PC-3 (cell line): ENCODE data around the gene UTF1. TPM values are rescaled to one million over a fixed set of nuclear protein-coding genes. Genes with fewer than 3 reads are reported as not detected.

Experiments used
- ATAC-seq: fragments of 200-7000 bp; cut with Tn5 transposase; 2 replicates; pipeline ENCODE4 v1.9.1; 2020; ENCODE audit warnings: mild to moderate bottlenecking, moderate library complexity
- BruUV-seq: library from RNA; stranded (reverse); fragments of 400-500 nt; replicated peaks from 2 replicates; lab custom pipeline; 2021; lab: Mats Ljungman, UMichigan
- CTCF ChIA-PET: fragments of 300-600 bp; sonication (Branson Sonifier 250); formaldehyde crosslinking; loops from one replicate; lab custom pipeline; 2022; ENCODE audit warnings: antibody characterized with exemption; lab: Charles Lee
- POLR2A ChIA-PET: fragments of 300-600 bp; sonication (Branson Sonifier 250); formaldehyde crosslinking; loops from one replicate; lab custom pipeline; 2022; ENCODE audit warnings: antibody characterized with exemption; ENCODE audit not compliant: unreplicated experiment; lab: Charles Lee
- DNase-seq: peaks from one replicate; pipeline ENCODE4 v3.0.0-alpha.2; 2015
- H2AFZ ChIP-seq: fragments of 300-600 bp; sonication (generic); 2 replicates; pipeline ENCODE4 v1.6.0; 2016; ENCODE audit warnings: antibody characterized with exemption, low read length
- H3F3A ChIP-seq: fragments of 300-600 bp; sonication (generic); one replicate; pipeline ENCODE4 v1.6.0; 2017; ENCODE audit warnings: antibody characterized with exemption, low read length, control low read depth, mild to moderate bottlenecking; ENCODE audit not compliant: unreplicated experiment
- H3K27ac ChIP-seq: fragments of 300-600 bp; sonication (generic); 2 replicates; pipeline ENCODE4 v1.5.1; 2016; ENCODE audit warnings: mild to moderate bottlenecking, low read length
- H3K27me3 ChIP-seq: fragments of 300-600 bp; sonication (generic); 2 replicates; pipeline ENCODE4 v1.6.1; 2016; ENCODE audit warnings: low read length, mixed read lengths
- H3K36me3 ChIP-seq: fragments of 300-600 bp; sonication (generic); 2 replicates; pipeline ENCODE4 v1.6.1; 2016; ENCODE audit warnings: low read depth, mixed run types, low read length, mixed read lengths
- H3K4me1 ChIP-seq: fragments of 300-600 bp; sonication (generic); 2 replicates; pipeline ENCODE4 v1.5.1; 2016; ENCODE audit warnings: low read length; ENCODE audit not compliant: insufficient read depth
- H3K4me2 ChIP-seq: fragments of 300-600 bp; sonication (generic); 2 replicates; pipeline ENCODE4 v1.6.0; 2016; ENCODE audit warnings: low read length
- H3K4me3 ChIP-seq: fragments of 300-600 bp; sonication (generic); 2 replicates; pipeline ENCODE4 v1.5.1; 2016; ENCODE audit warnings: mild to moderate bottlenecking, low read length, mixed read lengths
- H3K79me2 ChIP-seq: fragments of 300-600 bp; sonication (generic); 2 replicates; pipeline ENCODE4 v1.6.1; 2017; ENCODE audit warnings: low read length, mixed read lengths
- H3K9ac ChIP-seq: fragments of 300-600 bp; sonication (generic); 2 replicates; pipeline ENCODE4 v1.6.0; 2016; ENCODE audit warnings: mild to moderate bottlenecking, low read length
- H3K9me2 ChIP-seq: fragments of 300-600 bp; sonication (generic); replicated peaks from 2 replicates; pipeline ENCODE4 v1.6.1; 2016; ENCODE audit warnings: mixed run types, low read length, mixed read lengths
- H3K9me3 ChIP-seq: fragments of 300-600 bp; sonication (generic); 2 replicates; pipeline ENCODE4 v1.6.1; 2016; ENCODE audit warnings: low read length, mixed read lengths
- H4K20me1 ChIP-seq: fragments of 300-600 bp; sonication (generic); 2 replicates; pipeline ENCODE4 v1.6.1; 2016; ENCODE audit warnings: low read length, mixed read lengths
- EZH2 ChIP-seq: fragments of 300-600 bp; sonication (generic); IDR thresholded peaks from one replicate; pipeline ENCODE4 v1.6.1; 2017; ENCODE audit warnings: antibody characterized with exemption, mild to moderate bottlenecking, low read length; ENCODE audit not compliant: unreplicated experiment
- EZH2phosphoT487 ChIP-seq: fragments of 300-600 bp; sonication (generic); IDR thresholded peaks from 2 replicates; pipeline ENCODE4 v1.6.1; 2018; ENCODE audit warnings: mild to moderate bottlenecking, antibody characterized with exemption, low read length, borderline replicate concordance
- intact Hi-C: fragments of 100-400 bp; cut with micrococcal nuclease; formaldehyde crosslinking; loops from 2 replicates; pipeline ENCODE4 v1.9.0; 2023
- total RNA-seq: library from RNA; depleted of rRNA; stranded (reverse); fragments of >200 nt; gene quantifications from 2 replicates; pipeline ENCODE4 v1.2.3, GENCODE V29; 2014
- TF ChIP-seq, protein P1 (sequence below): fragments of 300-600 bp; sonication (generic); conservative IDR thresholded peaks from 2 replicates; pipeline ENCODE4 v1.5.1; 2017; ENCODE audit warnings: antibody characterized with exemption, low read depth, mild to moderate bottlenecking, low read length

UTF1 gene
- total RNA-seq, 1 experiment from 2014 or later = not detected

DNA sequence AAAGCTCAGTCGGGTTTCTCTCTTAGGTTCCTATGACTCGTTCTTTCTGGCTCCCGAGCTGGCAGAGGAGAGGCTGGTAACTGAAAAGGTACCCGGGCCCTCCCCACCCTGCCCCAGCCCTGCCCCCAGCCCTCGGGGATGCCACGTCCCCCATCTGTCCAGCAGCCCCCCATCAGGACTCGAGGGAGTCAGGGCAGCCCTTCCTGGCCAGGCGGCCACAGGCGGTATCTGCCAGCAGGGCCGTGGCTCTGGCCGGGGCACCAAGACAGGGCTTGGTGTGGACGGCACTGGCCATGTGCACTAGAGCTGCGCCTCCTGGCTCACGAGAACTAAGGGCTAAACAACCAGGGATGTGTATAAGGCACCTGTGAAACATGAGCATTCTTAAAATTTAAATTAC is 40.3 kb upstream of the UTF1 start:
- POLR2A ChIA-PET = no interaction called here
- intact Hi-C loops = no loop called here

DNA sequence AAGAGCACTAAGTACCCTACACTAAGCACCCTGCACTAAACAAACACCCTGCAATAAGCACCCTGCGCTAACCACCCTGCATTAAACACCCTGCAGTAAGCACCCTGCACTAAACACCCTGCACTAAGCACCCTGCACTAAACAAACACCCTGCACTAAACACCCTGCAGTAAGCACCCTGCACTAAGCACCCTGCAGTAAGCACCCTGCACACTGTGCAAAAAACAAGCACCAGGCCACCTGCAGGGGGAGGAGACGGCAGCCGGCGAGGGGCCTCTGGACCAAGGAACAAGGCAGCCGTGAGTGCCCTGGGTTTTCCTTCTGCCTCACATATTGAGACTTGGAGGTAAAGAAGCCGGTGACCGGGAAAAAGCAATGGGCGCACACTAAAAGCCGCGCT is 39.8 kb upstream of the UTF1 start:
- no peak overlapping the region for H3K4me2 ChIP-seq
- H3K9me3 ChIP-seq = no peaks in the 10 kb centered on the region
- H4K20me1 ChIP-seq = no peaks in the 10 kb centered on the region
- DNase-seq (no peak), ATAC-seq (no peak)
- TF ChIP-seq EZH2phosphoT487 = no peak
- no peak for TF ChIP-seq EZH2
- ChIA-PET POLR2A (no interaction called here), CTCF (no interaction called here)
- H3K9ac ChIP-seq = no peak overlapping the region
- H3K27me3 ChIP-seq = peaks cover 67% of the 10 kb centered on the region
- no TSS peak for BruUV-seq
- H3K4me1 ChIP-seq = no peaks in the 10 kb centered on the region
- H3K36me3 ChIP-seq = no peaks in the 10 kb centered on the region
- intact Hi-C loops = no loop called here
- H2AFZ ChIP-seq = no peak overlapping the region
- no peaks in the 10 kb centered on the region for H3K79me2 ChIP-seq
- no peak overlapping the region for H3K27ac ChIP-seq
- H3K4me3 ChIP-seq = no peak overlapping the region
- H3F3A ChIP-seq = no peaks in the 10 kb centered on the region
- no peaks in the 10 kb centered on the region for H3K9me2 ChIP-seq

More for the DNA sequence above, 40.3 kb upstream of the UTF1 start:
- H3K4me1 ChIP-seq = no peaks in the 10 kb centered on the region
- BruUV-seq = no TSS peak
- no peaks in the 10 kb centered on the region for H3K9me3 ChIP-seq
- H3K27me3 ChIP-seq = peaks cover 70% of the 10 kb centered on the region
- no peak for ATAC-seq
- no peak overlapping the region for H3K9ac ChIP-seq
- H3K4me2 ChIP-seq = no peak overlapping the region
- no peak overlapping the region for H2AFZ ChIP-seq
- CTCF ChIA-PET = no interaction called here
- no peaks in the 10 kb centered on the region for H3K79me2 ChIP-seq
- no peak for DNase-seq
- no peaks in the 10 kb centered on the region for H3F3A ChIP-seq
- H3K4me3 ChIP-seq = no peak overlapping the region
- TF ChIP-seq, protein P1, sequence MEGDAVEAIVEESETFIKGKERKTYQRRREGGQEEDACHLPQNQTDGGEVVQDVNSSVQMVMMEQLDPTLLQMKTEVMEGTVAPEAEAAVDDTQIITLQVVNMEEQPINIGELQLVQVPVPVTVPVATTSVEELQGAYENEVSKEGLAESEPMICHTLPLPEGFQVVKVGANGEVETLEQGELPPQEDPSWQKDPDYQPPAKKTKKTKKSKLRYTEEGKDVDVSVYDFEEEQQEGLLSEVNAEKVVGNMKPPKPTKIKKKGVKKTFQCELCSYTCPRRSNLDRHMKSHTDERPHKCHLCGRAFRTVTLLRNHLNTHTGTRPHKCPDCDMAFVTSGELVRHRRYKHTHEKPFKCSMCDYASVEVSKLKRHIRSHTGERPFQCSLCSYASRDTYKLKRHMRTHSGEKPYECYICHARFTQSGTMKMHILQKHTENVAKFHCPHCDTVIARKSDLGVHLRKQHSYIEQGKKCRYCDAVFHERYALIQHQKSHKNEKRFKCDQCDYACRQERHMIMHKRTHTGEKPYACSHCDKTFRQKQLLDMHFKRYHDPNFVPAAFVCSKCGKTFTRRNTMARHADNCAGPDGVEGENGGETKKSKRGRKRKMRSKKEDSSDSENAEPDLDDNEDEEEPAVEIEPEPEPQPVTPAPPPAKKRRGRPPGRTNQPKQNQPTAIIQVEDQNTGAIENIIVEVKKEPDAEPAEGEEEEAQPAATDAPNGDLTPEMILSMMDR = no peak
- TF ChIP-seq EZH2 (no peak), EZH2phosphoT487 (no peak)
- H4K20me1 ChIP-seq = no peaks in the 10 kb centered on the region
- no peak overlapping the region for H3K27ac ChIP-seq
- H3K9me2 ChIP-seq = no peaks in the 10 kb centered on the region
- no peaks in the 10 kb centered on the region for H3K36me3 ChIP-seq

DNA sequence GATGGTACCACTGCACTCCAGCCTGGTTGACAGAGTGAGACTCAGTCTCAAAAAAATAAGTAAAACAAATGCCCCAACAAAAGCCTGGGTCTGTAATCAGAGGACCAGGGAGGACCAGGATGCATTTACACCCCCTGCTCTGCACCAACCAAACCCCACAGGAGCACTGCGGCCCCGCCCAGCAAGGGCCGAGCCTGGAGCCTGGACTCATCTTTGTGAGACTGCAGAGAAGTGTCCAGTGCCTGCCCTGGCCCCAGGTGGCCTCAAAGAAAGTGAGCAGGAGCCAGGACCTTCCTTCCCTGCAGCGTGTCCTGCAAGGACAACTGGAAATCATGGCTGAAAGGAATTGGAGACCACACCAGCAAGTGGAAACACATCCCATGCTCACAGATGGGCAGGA is 38.4 kb upstream of the UTF1 start:
- no peak for ATAC-seq
- no peak overlapping the region for H3K4me2 ChIP-seq
- no peak for DNase-seq
- H3K36me3 ChIP-seq = no peaks in the 10 kb centered on the region
- no peaks in the 10 kb centered on the region for H3K79me2 ChIP-seq
- H3K4me1 ChIP-seq = no peaks in the 10 kb centered on the region
- no peak overlapping the region for H2AFZ ChIP-seq
- H3K27me3 ChIP-seq = peaks cover 59% of the 10 kb centered on the region
- H3K4me3 ChIP-seq = no peak overlapping the region
- H3F3A ChIP-seq = no peaks in the 10 kb centered on the region
- H3K9me3 ChIP-seq = no peaks in the 10 kb centered on the region
- no TSS peak for BruUV-seq
- no peak overlapping the region for H3K27ac ChIP-seq
- ChIA-PET CTCF (no interaction called here), POLR2A (no interaction called here)
- no peaks in the 10 kb centered on the region for H4K20me1 ChIP-seq
- no peak overlapping the region for H3K9ac ChIP-seq
- no peaks in the 10 kb centered on the region for H3K9me2 ChIP-seq
- TF ChIP-seq EZH2 (no peak), EZH2phosphoT487 (no peak)
- TF ChIP-seq, protein P1 = no peak
- intact Hi-C loops = no loop called here
